ENCODE measurements around the gene PRTFDC1. TPM values are rescaled to one million over a fixed set of nuclear protein-coding genes. Genes with fewer than 3 reads are reported as not detected.

The PRTFDC1 gene
- total and polyA plus RNA-seq, 5 donors from 2014 or later: 0.37 to 1.6 (median 1.3) TPM; not detected in 2

DNA sequence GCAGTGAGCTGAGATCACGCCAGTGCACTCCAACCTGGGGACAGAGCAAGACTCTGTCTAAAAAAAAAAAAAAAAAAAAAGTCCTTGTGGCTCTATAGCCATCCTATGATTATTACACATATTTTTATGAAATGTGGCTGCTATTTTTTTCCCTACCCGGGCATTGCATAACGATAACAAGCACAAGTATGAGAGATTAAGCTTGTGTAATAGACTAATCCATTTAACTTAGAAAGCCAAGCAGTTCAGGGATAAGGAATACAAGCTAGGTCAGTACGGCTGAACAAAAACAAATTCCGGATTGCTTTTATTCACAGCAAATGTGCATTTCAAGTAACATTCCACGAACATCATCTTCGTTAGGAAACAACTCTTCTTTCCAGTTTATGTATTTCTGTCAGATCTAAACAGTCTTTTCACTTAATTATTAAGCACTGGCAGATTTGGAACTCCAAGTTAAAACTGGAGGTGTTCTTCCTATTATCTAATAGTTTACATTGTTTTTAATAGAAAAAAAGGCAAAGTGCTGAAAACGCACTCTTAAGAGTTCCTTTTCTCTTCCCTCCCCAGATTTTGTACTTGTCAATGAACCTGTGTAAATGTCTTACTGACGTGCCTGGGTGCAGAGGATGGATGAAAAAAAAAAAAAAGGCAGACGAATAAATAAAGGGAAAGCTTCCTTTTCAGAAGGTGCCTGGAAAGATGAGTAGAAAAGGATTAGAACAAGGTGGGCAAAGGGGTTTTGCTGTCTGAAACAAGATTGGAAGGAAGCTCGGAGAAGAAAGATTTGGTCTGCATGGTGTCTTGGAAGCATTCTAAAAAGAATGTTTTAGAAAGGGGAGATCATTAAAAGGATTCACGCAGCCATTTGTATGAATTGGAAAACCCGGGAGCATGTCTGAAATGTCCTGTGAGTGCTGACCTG lies 81.1 kb downstream of the PRTFDC1 start:
- no peak overlapping the region for H3K27ac Mint-ChIP-seq
- peaks cover 0 to 10% (median 6%) of the 10 kb centered on the region in 7 donors for H3K9me3 Mint-ChIP-seq
- no peaks in the 10 kb centered on the region for H3K36me3 Mint-ChIP-seq
- Histone ChIP-seq H3K36me3 (ENCODE audit: control insufficient read depth, insufficient read depth, low read length) (no peaks in the 10 kb centered on the region), H3K27ac (ENCODE audit: insufficient read depth, low read length, poor library complexity, severe bottlenecking) (no peak overlapping the region), H3K27me3 (ENCODE audit: control insufficient read depth, insufficient read depth, low read length) (no peaks in the 10 kb centered on the region), H3K4me1 (ENCODE audit: control insufficient read depth, insufficient read depth, low read length, poor library complexity, severe bottlenecking) (no peaks in the 10 kb centered on the region), H3K9me3 (ENCODE audit: control insufficient read depth in 2 of 2, low read length in 2 of 2) (peaks cover 0 to 7% of the 10 kb centered on the region in 2 experiments), H3K4me3 (ENCODE audit: low read depth, low read length) (no peak overlapping the region)
- peaks cover 8% of the 10 kb centered on the region for H3K27me3 Mint-ChIP-seq
- H3K4me3 Mint-ChIP-seq: no peak overlapping the region
- H3K4me1 Mint-ChIP-seq: peaks cover 0 to 18% (median 12%) of the 10 kb centered on the region in 4 donors
- DNase-seq (no peak), ATAC-seq (ENCODE audit: low read depth in 2 of 2) (no peak)

DNA sequence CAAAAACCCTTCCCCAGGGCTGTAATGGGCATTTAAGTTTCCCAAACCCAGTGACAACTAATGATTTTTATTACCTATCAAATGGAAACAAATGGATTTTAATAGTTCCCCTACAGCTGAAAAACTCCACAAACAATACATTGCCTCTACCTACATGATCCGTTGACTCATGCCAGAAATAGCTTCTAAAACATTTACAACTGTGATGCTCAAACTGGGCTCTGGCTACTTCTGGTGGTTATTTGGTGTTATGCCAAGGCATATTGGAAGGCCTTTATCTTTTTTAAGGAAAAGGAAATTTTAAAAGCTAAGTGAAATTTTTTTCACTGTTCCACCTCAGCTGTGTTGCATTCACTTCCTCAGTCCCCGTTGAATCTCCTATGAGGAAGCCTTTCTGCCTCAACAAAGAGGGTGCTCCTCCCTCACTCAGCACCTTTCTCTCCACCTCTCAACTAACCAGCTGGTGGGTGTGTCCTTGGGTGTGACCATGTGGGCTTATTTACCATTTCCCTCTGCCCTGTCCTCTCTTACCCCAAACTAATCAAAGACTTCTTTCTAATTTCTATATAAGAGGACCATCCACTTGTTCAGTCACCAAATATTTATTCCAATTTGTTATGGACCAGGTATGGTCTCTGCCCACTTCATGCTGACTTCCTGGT lies 82.9 kb downstream of the PRTFDC1 start:
- Histone ChIP-seq H3K27me3 (ENCODE audit: control insufficient read depth, insufficient read depth, low read length) (peaks cover 2% of the 10 kb centered on the region), H3K36me3 (ENCODE audit: control insufficient read depth, insufficient read depth, low read length) (no peaks in the 10 kb centered on the region), H3K4me3 (ENCODE audit: low read depth, low read length) (no peak overlapping the region), H3K9me3 (ENCODE audit: control insufficient read depth in 2 of 2, low read length in 2 of 2) (no peaks in the 10 kb centered on the region), H3K4me1 (ENCODE audit: control insufficient read depth, insufficient read depth, low read length, poor library complexity, severe bottlenecking) (no peaks in the 10 kb centered on the region), H3K27ac (ENCODE audit: insufficient read depth, low read length, poor library complexity, severe bottlenecking) (no peak overlapping the region)
- peak overlapping the region in 1 of 4 donors; percentile 38 for H3K4me3 Mint-ChIP-seq
- DNase-seq (no peak), ATAC-seq (ENCODE audit: low read depth in 2 of 2) (no peak)
- peaks cover 4 to 23% (median 11%) of the 10 kb centered on the region in 4 donors for H3K4me1 Mint-ChIP-seq
- H3K27me3 Mint-ChIP-seq: peaks cover 8% of the 10 kb centered on the region
- no peaks in the 10 kb centered on the region for H3K36me3 Mint-ChIP-seq
- H3K9me3 Mint-ChIP-seq: peaks cover 0 to 5% (median 2%) of the 10 kb centered on the region in 7 donors
- no peak overlapping the region for H3K27ac Mint-ChIP-seq

GRCh38 chr10:24866604-24867583 lies 85.5 kb downstream of the PRTFDC1 start:
- Histone ChIP-seq H3K27me3 (ENCODE audit: control insufficient read depth, insufficient read depth, low read length) (peaks cover 2% of the 10 kb centered on the region), H3K4me3 (ENCODE audit: low read depth, low read length) (no peak overlapping the region), H3K36me3 (ENCODE audit: control insufficient read depth, insufficient read depth, low read length) (no peaks in the 10 kb centered on the region), H3K9me3 (ENCODE audit: control insufficient read depth in 2 of 2, low read length in 2 of 2) (no peaks in the 10 kb centered on the region), H3K27ac (ENCODE audit: insufficient read depth, low read length, poor library complexity, severe bottlenecking) (no peak overlapping the region), H3K4me1 (ENCODE audit: control insufficient read depth, insufficient read depth, low read length, poor library complexity, severe bottlenecking) (no peaks in the 10 kb centered on the region)
- DNase-seq: no peak
- Mint-ChIP-seq H3K4me1 (peaks cover 0 to 20% (median 13%) of the 10 kb centered on the region in 4 donors), H3K36me3 (no peaks in the 10 kb centered on the region), H3K9me3 (peaks cover 0 to 4% (median 0%) of the 10 kb centered on the region in 7 donors), H3K27ac (peak overlapping the region in 1 of 3 donors; percentile 90), H3K27me3 (peaks cover 11% of the 10 kb centered on the region), H3K4me3 (no peak overlapping the region)
- no peak for ATAC-seq (ENCODE audit: low read depth in 2 of 2)

DNA sequence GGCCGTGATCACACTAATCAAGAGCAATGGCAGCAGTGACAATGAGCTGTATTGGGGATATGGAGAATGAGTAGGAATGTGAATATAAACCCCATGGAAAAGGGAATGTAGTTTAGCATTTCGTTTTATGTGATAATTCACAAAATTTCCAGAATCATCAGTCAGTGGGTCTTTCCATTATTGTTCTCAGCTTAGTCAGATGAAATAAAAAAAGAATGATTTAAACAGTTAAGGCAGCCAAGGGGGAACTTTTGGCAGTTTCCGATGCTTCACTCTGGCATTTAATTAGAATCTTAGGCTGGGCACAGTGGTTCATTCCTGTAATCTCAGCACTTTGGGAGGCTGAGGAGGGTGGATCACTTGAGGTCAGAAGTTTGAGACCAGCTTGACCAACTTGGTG lies 86.6 kb downstream of the PRTFDC1 start:
- peaks cover 0 to 4% (median 0%) of the 10 kb centered on the region in 7 donors for H3K9me3 Mint-ChIP-seq
- H3K27ac ChIP-seq (ENCODE audit: insufficient read depth, low read length, poor library complexity, severe bottlenecking): no peak overlapping the region
- no peaks in the 10 kb centered on the region for H3K9me3 ChIP-seq (ENCODE audit: control insufficient read depth in 2 of 2, low read length in 2 of 2)
- H3K4me3 Mint-ChIP-seq: no peak overlapping the region
- H3K4me1 ChIP-seq (ENCODE audit: control insufficient read depth, insufficient read depth, low read length, poor library complexity, severe bottlenecking): no peaks in the 10 kb centered on the region
- H3K4me1 Mint-ChIP-seq: peaks cover 0 to 20% (median 13%) of the 10 kb centered on the region in 4 donors
- ATAC-seq (ENCODE audit: low read depth in 2 of 2) (no peak), DNase-seq (no peak)
- H3K36me3 ChIP-seq (ENCODE audit: control insufficient read depth, insufficient read depth, low read length): no peaks in the 10 kb centered on the region
- H3K27me3 ChIP-seq (ENCODE audit: control insufficient read depth, insufficient read depth, low read length): peaks cover 2% of the 10 kb centered on the region
- H3K27ac Mint-ChIP-seq: no peak overlapping the region
- no peak overlapping the region for H3K4me3 ChIP-seq (ENCODE audit: low read depth, low read length)
- H3K27me3 Mint-ChIP-seq: peaks cover 14% of the 10 kb centered on the region
- no peaks in the 10 kb centered on the region for H3K36me3 Mint-ChIP-seq

DNA sequence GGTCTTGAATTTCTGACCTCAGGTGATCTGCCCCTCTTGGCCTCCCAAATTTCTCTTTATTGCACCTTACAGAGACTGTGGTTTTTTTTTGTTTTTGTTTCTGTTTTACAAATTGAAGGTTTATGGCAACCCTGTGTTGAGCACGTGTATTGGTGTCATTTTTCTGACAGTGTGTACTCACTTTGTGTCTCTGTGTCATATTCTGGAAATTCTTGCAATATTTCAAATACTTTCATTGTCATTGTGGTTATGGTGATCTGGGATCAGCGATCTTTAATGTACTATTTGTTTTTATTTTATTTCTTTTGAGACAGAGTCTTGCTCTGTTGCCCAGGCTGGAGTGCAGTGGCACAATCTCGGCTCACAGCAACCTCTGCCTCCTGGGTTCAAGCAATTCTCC lies 89.8 kb downstream of the PRTFDC1 start:
- H3K36me3 Mint-ChIP-seq: no peaks in the 10 kb centered on the region
- peaks cover 0 to 13% (median 10%) of the 10 kb centered on the region in 4 donors for H3K4me1 Mint-ChIP-seq
- H3K9me3 Mint-ChIP-seq: peaks cover 0 to 2% (median 0%) of the 10 kb centered on the region in 7 donors
- DNase-seq: no peak
- Histone ChIP-seq H3K36me3 (ENCODE audit: control insufficient read depth, insufficient read depth, low read length) (no peaks in the 10 kb centered on the region), H3K4me3 (ENCODE audit: low read depth, low read length) (no peak overlapping the region), H3K27ac (ENCODE audit: insufficient read depth, low read length, poor library complexity, severe bottlenecking) (no peak overlapping the region), H3K27me3 (ENCODE audit: control insufficient read depth, insufficient read depth, low read length) (peaks cover 2% of the 10 kb centered on the region), H3K4me1 (ENCODE audit: control insufficient read depth, insufficient read depth, low read length, poor library complexity, severe bottlenecking) (no peaks in the 10 kb centered on the region), H3K9me3 (ENCODE audit: control insufficient read depth in 2 of 2, low read length in 2 of 2) (no peaks in the 10 kb centered on the region)
- no peak for ATAC-seq (ENCODE audit: low read depth in 2 of 2)
- no peak overlapping the region for H3K4me3 Mint-ChIP-seq
- H3K27ac Mint-ChIP-seq: no peak overlapping the region
- H3K27me3 Mint-ChIP-seq: peaks cover 27% of the 10 kb centered on the region

DNA sequence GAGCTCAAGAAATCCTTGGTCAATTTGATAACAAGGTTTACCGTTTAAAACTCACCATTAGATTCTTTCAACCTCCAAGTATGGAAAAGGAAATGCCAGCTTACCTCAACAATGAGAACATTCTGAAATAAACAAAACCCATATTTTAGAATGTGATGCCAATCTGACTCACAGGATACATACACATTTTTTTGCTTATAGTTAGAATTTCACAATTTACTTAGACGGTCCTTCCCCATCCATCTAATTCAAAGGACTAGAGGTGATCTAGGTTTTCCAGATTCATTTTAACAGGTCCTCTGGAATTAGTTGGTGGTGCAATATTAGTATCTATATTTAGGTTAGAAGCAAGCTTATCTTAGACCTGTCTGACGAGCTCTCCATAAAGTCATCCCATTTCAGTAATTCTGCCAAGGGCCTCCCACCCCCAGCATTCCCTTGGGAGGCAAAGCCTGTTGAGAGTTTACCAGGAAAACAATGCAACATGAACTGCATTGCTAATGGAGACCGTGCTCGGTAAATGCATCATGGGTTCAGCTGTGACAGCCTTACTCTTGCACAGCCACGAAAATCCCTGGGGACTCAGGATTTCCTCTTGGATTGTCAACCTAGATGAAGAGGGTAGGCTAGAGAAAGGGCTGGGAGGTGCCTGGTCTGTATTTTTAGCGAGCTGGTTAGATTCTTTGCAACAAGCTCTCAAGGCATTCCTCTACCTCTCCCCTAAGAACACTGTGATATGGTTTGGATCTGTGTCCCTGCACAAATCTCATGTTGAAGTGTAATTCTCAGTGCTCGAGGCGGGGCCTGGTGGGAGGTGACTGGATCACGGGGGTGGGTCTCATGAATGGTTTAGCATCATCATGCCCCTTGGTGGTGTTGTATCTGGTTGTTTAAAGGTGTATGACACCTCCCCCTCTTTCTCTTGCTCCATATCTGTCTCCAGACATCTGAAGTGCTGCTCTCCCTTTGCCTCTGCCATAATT lies 93.8 kb downstream of the PRTFDC1 start:
- no peak overlapping the region for H3K4me3 Mint-ChIP-seq
- ATAC-seq (ENCODE audit: low read depth in 2 of 2) (no peak), DNase-seq (no peak)
- H3K27ac ChIP-seq (ENCODE audit: insufficient read depth, low read length, poor library complexity, severe bottlenecking): no peak overlapping the region
- peaks cover 0 to 6% (median 0%) of the 10 kb centered on the region in 4 donors for H3K4me1 Mint-ChIP-seq
- no peaks in the 10 kb centered on the region for H3K36me3 ChIP-seq (ENCODE audit: control insufficient read depth, insufficient read depth, low read length)
- H3K9me3 ChIP-seq (ENCODE audit: control insufficient read depth in 2 of 2, low read length in 2 of 2): no peaks in the 10 kb centered on the region
- H3K36me3 Mint-ChIP-seq: no peaks in the 10 kb centered on the region
- no peak overlapping the region for H3K27ac Mint-ChIP-seq
- H3K4me1 ChIP-seq (ENCODE audit: control insufficient read depth, insufficient read depth, low read length, poor library complexity, severe bottlenecking): no peaks in the 10 kb centered on the region
- H3K27me3 Mint-ChIP-seq: peaks cover 19% of the 10 kb centered on the region
- H3K27me3 ChIP-seq (ENCODE audit: control insufficient read depth, insufficient read depth, low read length): no peaks in the 10 kb centered on the region
- no peaks in the 10 kb centered on the region for H3K9me3 Mint-ChIP-seq
- H3K4me3 ChIP-seq (ENCODE audit: low read depth, low read length): no peak overlapping the region
